Activated CD8-positive, alpha-beta memory T cell treated with anti-CD3 and anti-CD28 coated beads for 24 hours (primary cell): ENCODE results near the gene TPRX2.
"Not testable (repeated sequence)": the region's sequence is repeated elsewhere in the genome, so short reads cannot be mapped to it uniquely, and the experiment has no call there.

ENCODE experiments used
- DNase-seq: peaks from one replicate; pipeline ENCODE4 v3.0.0-alpha.2; 2020

The TPRX2 gene

DNA sequence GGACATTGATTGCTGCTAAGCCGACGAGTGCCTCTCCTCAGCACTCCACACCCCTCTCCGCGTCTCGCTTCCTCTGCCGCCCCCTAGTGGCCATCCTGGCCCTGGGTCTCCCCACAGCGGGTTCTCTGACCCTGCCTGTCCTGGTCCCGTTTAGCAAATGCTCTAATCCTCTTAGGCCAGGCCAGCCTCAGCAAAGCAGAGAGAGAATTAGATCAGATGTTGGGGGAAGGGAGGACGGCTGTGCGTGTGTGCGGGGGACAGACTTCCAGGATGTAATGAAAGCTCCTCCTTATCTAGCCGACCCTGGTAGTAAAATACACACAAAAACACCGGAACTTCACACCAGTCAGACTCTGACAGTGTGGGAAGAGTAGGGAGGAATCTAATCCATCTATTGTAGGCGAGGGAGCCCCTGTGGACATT, 4.5 kb downstream of the TPRX2 start:
- peak; percentile 97 for DNase-seq

GRCh38 chr19:47865166-47865565, 6.1 kb downstream of the TPRX2 start:
- no peak for DNase-seq

GRCh38 chr19:47878906-47879305, 19.9 kb downstream of the TPRX2 start:
- no peak for DNase-seq

DNA sequence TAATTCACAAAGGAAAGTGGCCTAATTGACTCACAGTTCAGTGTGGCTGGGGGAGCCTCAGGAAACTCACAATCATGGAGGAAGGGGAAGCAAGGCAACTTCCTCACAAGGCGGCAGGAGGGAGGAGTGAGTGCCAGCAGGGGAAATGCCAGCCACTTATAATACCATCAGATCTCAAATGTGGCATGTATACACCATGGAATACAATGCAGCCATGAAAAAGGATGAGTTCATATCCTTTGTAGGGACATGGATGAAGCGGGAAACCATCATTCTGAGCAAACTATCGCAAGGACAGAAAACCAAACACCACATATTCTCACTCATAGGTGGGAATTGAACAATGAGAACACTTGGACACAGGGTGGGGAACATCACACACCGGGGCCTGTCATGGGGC, 20.4 kb downstream of the TPRX2 start:
- not testable (repeated sequence) for DNase-seq

GRCh38 chr19:47881757-47882156, 22.7 kb downstream of the TPRX2 start:
- DNase-seq, result no peak

DNA sequence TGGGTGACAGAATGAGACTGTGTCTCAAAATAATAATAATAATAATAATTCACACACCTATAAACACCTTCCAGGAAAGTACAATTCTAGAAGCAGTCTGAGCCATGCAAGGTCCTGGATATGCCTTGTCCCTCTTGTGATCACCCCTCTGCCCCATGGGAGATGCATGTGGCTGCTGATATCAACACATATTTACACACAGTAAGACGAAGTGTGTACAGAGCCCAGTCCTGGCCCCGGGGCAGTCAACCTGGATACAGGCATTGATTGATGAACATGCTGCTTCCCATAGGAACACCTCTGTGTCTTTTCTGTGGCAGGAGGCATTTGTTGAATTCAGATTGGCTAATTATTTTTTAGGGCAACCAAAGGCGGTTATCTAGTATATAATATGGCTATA, 23.9 kb downstream of the TPRX2 start:
- no peak for DNase-seq

- no peak for DNase-seq
Measured at GRCh38 chr19:47885067-47885463, 26.0 kb downstream of the TPRX2 start.

DNA sequence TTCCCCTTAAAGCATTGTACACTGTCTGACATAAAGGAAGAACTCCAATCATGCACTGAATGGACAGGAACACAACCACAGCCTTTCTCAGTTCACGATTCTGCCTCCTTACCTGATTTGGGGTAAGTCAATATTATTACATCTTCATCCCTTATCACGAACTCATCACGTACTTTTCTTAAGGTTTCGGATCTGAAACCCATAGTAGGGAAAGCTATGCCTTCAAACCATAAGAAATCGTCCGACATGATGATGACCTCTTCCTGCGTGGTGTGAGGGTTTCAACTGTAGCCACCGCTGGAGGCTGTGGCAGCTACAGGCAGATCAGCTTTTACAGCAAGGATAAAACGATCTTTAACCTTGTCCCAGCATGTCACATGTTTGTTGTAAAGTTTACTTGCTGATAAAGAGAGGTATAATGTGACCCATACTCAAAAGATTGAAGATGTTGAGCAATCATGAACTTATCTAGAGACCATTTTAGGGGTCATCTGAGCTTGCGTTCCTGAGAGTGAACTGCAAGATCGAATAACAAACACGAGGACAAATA, 27.1 kb downstream of the TPRX2 start, which contains the start of gene SULT2A1:
TSS of gene SULT2A1 (minus strand) at position 306 of the 550 bp plus-strand sequence. CDS start at position 248, 58 bp downstream.
- no peak for DNase-seq

- no peak for DNase-seq
Measured at GRCh38 chr19:47890865-47891621, 32.0 kb downstream of the TPRX2 start.

DNA sequence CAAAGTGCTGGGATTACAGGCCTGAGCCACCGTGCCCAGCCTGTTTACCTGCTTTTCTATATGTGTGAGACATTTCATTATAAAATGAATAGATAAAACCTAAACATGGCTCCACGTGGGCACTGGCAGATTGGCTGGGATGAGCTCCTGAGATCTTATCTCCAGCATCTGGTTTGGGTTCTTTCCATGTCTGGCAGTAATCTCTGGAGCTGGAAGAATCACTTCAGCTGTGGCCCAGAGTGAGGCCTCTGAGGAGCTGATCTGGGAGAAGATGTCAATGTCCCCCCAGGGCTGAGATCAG, 32.5 kb downstream of the TPRX2 start:
- no peak for DNase-seq

- DNase-seq, result no peak
Measured at GRCh38 chr19:47891923-47892666, 33.1 kb downstream of the TPRX2 start.

DNA sequence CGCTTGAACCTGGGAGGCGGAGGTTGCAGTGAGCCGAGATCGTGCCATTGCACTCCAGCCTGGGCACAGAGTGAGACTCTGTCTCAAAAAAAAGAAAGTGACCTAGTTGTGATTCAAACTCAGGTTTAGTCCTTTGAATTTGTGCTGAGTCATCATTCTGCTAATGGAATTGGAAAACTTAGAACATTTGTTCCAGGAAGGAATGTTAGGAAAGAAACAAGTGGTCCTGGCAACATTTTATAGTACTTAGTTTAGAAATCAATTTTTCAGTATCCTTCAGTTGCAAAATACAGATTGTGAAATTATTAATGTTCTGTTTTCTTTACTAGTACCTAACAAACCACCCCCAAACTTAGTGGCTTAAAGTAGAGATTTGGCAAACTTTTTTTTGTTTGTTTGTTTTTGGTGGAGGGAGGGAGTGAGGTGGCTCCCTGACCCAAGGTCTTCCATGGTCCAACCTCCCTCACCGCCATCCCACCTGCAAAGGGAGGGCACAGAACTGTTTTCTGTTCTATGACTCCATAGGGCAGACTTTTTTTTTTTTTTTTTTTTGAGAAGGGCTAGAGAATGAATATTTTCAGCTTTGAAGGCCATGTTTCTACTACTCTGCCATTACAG, 36.2 kb downstream of the TPRX2 start:
- DNase-seq, result no peak

DNA sequence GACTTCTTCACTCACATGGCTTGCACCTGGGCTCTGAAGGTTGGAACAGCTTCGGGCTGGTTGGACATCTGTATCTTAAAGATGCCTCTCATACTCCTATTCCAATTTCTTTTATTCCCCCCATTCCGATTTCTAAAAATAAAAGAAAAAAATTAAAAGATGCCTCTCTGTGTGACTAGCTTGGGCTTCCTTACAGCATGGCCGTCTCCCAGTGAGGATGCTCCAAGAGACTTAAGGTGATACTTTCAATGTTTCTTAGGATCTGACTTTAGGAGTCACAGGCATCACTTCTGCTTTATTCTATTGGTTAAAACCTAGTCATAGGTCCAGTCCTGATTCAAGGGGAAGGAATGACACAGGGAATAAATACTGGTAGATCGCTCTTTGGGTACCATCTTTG, 37.0 kb downstream of the TPRX2 start:
- DNase-seq, result no peak

DNA sequence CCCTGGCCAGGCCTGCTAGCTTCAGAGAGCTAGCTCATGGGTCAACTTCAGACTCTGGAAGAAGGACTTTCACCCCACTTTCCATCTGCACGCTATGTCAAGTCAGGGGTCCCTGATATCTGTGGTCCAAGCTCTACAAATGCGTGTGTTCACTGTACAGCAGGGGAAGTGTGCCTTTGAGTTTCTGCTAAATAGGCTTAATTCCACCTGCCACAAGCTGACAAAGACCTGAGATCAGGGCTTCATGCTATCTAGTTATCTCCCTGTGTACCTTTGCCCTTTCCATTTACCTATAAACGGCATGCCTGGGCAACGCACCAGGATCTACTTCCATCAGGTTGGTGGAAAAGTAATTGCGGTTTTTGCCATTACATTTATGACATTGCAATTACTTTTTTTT, 37.7 kb downstream of the TPRX2 start:
- no peak for DNase-seq

DNA sequence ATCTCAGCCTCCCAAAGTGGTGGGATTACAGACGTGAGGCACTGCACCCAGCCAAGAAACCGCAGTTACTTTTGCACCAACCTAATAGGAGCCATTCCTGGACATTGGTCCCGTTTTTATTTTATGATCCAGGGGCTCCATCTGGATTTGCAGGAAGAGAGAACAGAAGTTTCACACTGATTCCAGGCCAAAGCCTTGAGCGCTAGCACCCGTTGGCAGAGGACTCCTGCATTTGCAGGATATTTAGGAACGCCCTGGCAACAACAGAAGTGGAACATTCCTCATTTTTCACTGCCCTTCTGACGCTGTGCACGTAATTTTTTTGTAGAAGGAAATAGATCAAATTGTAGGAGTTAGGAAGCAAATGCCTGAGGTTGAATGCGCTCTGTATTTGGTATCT, 38.8 kb downstream of the TPRX2 start:
- DNase-seq, result no peak

- no peak for DNase-seq
Measured at GRCh38 chr19:47899335-47899734, 40.3 kb downstream of the TPRX2 start.

DNA sequence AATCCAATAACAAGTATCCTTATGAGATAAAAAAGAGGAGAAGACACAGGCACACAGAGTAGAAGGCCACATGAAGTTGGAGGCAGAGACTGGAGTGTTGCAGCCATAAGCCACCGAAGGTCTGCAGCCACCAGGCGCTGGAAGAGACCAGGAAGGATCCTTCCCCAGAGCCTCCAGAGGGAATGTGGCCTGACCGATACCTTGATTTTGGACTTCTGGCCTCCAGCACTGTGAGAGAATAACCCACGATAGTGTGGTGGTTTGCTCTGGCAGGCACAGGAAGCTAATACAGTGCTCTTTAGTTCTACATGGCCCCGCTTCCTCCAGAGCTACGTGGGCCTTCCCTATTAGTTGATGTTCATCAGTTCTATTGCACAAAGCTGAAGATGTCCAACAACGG, 42.3 kb downstream of the TPRX2 start:
- no peak for DNase-seq

DNA sequence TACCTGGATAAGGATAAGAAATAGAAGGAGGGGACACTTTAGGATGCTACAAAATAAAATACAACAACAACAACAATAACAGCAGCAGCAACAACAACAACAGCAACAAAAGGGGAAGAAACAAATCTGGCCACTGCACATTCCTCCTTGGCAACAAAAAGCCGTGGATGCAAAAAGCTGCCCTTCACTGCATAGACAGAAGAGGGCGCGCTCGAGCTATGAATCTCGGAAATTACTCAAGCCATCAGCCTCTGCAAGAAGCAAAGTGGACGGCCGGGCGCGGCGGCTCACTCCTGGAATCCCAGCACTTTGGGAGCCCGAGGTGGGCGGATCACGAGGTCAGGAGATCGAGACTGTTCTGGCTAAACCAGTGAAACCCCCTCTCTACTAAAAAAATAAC, 50.3 kb downstream of the TPRX2 start:
- peak; percentile 78 for DNase-seq

DNA sequence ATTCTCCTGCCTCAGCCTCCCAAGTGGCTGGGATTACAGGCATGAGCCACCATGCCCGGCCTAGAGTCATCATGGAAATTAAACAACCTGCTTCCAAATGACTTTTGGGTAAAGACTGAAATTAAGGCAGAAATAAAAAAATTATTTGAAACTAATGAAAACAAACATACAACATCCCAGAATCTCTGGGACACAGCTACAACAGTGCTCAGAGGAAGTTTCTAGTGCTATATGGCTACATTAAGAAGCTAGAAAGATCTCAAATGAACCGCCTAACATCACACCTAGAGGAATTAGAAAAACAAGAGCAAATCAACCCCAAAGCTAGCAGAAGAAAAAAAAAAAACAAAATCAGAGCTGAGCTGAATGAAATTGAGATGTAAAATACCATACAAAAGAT, 51.2 kb downstream of the TPRX2 start:
- DNase-seq, result not testable (repeated sequence)
